AG04450 (cell line): Measurements from ENCODE around the gene MPI. TPM values are rescaled to one million over a fixed set of nuclear protein-coding genes. Genes with fewer than 3 reads are reported as not detected.

Experiments used
- CTCF ChIA-PET: fragments of 300-600, 350-600 bp; formaldehyde crosslinking; extraction: SDS; loops from one replicate; lab custom pipeline; 2022; ENCODE audit warnings: antibody characterized with exemption, inconsistent platforms; lab: Charles Lee
- POLR2A ChIA-PET: fragments of 350-600 bp; formaldehyde crosslinking; extraction: SDS; loops from one replicate; lab custom pipeline; 2021; ENCODE audit warnings: antibody characterized with exemption, inconsistent platforms; lab: Yijun Ruan, JAX
- DNase-seq: peaks from one replicate; pipeline ENCODE4 v3.0.0-alpha.2; 2011; ENCODE audit warnings: low read depth, low spot score
- H3K27ac ChIP-seq: one replicate; pipeline ENCODE4 v1.5.1; 2012; ENCODE audit warnings: low read depth, low read length, control low read depth
- H3K27me3 ChIP-seq: one replicate; pipeline ENCODE4 v1.6.0; 2012; ENCODE audit warnings: low read length; ENCODE audit not compliant: control insufficient read depth, insufficient read depth
- H3K4me3 ChIP-seq: 2 replicates; pipeline ENCODE4 v1.5.1; 2011; ENCODE audit warnings: mild to moderate bottlenecking, low read depth, low read length, control low read depth
- H3K9me3 ChIP-seq: 2 replicates; pipeline ENCODE4 v1.5.1; 2012; ENCODE audit warnings: low read length; ENCODE audit not compliant: control insufficient read depth, insufficient read depth
- polyA plus RNA-seq: library from polyadenylated mRNA; depleted of rRNA; stranded (reverse); fragments of >200 nt; gene quantifications from 2 replicates; pipeline ENCODE4 v1.2.3, GENCODE V29; 2011
- TF ChIP-seq, protein P1 (sequence below): IDR thresholded peaks from 2 replicates; pipeline ENCODE4 v1.5.1; 2011; ENCODE audit warnings: low read depth, low read length, control low read depth, inconsistent platforms

MPI gene
- polyA plus RNA-seq, 1 experiment: 55.5 TPM

- Histone ChIP-seq H3K9me3 (no peaks in the 10 kb centered on the region; the same call in 1 of the 2 replicates), H3K27me3 (no peaks in the 10 kb centered on the region), H3K4me3 (peak overlapping the region; percentile 81), H3K27ac (peak overlapping the region; percentile 81)
- ChIA-PET POLR2A (interaction anchor here (0.7 to 1.4 kb wide), 3 partner anchors 8 to 17 kb away, joined by 3 to 7 read pairs (median 5); partner anchors contain the start of gene MPI), CTCF (interaction anchor here (2.5 kb wide), 1 partner anchor 45 kb away, joined by 10 read pairs; no protein-coding TSS in a partner anchor)
- DNase-seq: no peak
- TF ChIP-seq, protein P1, sequence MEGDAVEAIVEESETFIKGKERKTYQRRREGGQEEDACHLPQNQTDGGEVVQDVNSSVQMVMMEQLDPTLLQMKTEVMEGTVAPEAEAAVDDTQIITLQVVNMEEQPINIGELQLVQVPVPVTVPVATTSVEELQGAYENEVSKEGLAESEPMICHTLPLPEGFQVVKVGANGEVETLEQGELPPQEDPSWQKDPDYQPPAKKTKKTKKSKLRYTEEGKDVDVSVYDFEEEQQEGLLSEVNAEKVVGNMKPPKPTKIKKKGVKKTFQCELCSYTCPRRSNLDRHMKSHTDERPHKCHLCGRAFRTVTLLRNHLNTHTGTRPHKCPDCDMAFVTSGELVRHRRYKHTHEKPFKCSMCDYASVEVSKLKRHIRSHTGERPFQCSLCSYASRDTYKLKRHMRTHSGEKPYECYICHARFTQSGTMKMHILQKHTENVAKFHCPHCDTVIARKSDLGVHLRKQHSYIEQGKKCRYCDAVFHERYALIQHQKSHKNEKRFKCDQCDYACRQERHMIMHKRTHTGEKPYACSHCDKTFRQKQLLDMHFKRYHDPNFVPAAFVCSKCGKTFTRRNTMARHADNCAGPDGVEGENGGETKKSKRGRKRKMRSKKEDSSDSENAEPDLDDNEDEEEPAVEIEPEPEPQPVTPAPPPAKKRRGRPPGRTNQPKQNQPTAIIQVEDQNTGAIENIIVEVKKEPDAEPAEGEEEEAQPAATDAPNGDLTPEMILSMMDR: no peak
These were observed 16.2 kb downstream of the MPI start for GRCh38 chr15:74906067-74906449.

DNA sequence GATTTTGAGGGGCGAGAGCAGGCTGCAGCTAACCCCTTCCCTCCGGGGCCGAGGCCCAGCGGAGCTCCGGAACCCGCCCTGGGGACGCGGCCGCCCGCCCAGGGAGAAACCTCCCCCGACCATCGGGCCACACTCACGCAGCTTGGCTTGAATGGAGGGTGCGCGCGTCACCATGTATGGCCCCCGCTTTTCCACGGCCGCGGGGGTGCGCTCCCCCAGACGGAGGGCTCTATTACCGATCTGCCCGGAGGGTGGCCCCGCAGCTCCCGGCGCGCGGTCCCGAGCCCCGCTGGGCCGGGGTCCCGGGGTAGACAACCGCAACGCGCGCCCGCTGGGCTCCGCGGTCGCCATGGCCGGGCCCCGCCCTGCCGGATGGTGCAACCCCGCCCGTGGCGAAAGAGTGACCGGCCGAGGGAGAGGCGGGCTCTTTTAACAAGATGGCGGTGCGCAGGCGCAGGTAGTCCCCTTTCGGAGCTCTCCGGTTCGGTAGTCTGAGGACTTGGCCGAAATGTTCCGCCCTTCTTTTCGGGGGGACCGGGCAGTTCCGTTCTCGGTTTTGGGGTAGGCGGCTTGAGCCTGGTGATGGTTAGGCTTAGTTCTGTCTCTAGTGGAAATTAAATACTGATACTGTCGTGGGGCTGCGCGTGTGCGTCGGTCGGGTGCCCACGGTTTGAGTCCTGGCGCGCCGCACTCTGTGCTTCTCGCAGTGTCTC lies 16.8 kb downstream of the MPI start, which contains the start of gene FAM219B:
Gene FAM219B, minus strand, starts transcription at position 402 of the 713 bp plus-strand sequence. Its CDS starts 51 bp downstream, at position 351.
- CTCF ChIA-PET: interaction anchor here (2.5 kb wide), 1 partner anchor 44 kb away, joined by 10 read pairs; no protein-coding TSS in a partner anchor
- peak; percentile 60 for DNase-seq
- peak within 1 kb of the TSS; percentile 81 for H3K4me3 ChIP-seq
- TF ChIP-seq, protein P1: no peak
- POLR2A ChIA-PET: interaction anchor here (0.7 to 1.4 kb wide), 5 partner anchors 9 to 31 kb away, joined by 3 to 7 read pairs (median 5); partner anchors contain the start of genes COX5A and MPI
- no peaks in the 10 kb centered on the region; the same call in 1 of the 2 replicates for H3K9me3 ChIP-seq
- peak within 1 kb of the TSS; percentile 81 for H3K27ac ChIP-seq
- H3K27me3 ChIP-seq: no peaks in the 10 kb centered on the region

DNA sequence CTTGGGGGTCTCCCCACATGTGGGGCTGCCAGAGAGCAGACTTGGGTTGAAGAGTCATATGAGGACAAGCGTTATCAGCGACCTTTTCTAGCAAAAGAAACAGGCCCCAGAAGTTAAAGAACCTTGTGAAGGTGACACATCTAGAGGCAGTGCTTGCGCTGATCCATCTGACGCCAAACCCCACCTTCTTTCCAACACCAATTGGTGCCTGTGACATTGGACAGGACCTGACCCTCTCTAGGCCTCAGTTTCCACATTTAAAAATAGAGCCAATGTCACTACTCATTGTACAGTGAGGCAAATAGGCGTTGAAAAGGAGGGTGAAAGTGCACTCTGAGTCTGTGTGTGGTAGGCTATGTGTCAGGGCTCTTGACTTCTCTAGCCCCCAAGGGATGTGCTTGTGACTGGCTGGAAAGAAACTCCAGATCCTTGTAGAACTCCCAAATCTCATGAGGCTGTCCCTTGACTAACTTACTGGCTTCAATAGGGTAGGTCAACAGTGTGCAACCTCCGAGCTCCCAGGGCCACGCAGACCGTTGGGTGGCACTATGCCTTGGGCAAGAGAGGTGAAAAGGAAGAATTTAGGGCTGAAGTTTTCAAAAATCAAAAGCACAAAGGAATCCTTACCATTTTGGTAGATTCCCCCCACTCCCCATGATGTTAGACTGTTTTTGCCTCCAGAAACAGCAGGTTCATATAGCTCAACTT lies 17.5 kb downstream of the MPI start:
- DNase-seq: no peak
- H3K27ac ChIP-seq: peak overlapping the region; percentile 31
- ChIA-PET POLR2A (interaction anchor here (0.8 to 1.4 kb wide), 4 partner anchors 9 to 31 kb away, joined by 3 to 7 read pairs (median 5); partner anchors contain the start of genes COX5A and MPI), CTCF (interaction anchor here (2.5 kb wide), 1 partner anchor 43 kb away, joined by 10 read pairs; no protein-coding TSS in a partner anchor)
- H3K4me3 ChIP-seq: peak overlapping the region; percentile 81
- no peaks in the 10 kb centered on the region for H3K27me3 ChIP-seq
- no peaks in the 10 kb centered on the region; the same call in 1 of the 2 replicates for H3K9me3 ChIP-seq
- TF ChIP-seq, protein P1: no peak

DNA sequence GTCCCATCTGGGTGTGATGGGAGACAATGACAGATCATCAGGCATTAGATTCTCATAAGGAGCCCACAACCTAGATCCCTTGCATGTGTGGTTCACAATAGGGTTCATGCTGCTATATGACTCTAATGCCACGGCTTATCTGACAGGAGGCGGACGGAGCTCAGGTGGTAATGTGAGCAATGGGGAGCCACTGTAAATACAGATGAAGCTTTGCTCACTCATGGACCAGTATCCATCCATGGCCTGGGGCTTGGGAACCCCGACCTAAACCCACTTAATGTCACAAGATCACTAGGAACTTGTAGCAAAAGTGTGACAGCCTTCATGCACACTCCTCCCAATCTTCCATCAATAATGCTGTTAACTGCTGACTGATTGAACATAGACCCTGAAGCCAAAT lies 18.8 kb downstream of the MPI start:
- no peak for DNase-seq
- no peak overlapping the region for H3K27ac ChIP-seq
- H3K4me3 ChIP-seq: no peak overlapping the region
- ChIA-PET POLR2A (no interaction called here), CTCF (no interaction called here)
- H3K27me3 ChIP-seq: no peaks in the 10 kb centered on the region
- TF ChIP-seq, protein P1: no peak
- no peaks in the 10 kb centered on the region; the same call in 1 of the 2 replicates for H3K9me3 ChIP-seq
